ENCODE data around the gene SEPSECS. TPM values are rescaled to one million over a fixed set of nuclear protein-coding genes. Genes with fewer than 3 reads are reported as not detected.

Gene SEPSECS
- total RNA-seq: 10 to 100 TPM in 1 of 4 donors, 1 to 10 TPM in 3; 7.9 to 10.0 (median 8.6) TPM
- polyA plus RNA-seq: 10 to 100 TPM in 1 of 3 donors, 1 to 10 TPM in 2; 4.5 to 11.1 (median 5.4) TPM

DNA sequence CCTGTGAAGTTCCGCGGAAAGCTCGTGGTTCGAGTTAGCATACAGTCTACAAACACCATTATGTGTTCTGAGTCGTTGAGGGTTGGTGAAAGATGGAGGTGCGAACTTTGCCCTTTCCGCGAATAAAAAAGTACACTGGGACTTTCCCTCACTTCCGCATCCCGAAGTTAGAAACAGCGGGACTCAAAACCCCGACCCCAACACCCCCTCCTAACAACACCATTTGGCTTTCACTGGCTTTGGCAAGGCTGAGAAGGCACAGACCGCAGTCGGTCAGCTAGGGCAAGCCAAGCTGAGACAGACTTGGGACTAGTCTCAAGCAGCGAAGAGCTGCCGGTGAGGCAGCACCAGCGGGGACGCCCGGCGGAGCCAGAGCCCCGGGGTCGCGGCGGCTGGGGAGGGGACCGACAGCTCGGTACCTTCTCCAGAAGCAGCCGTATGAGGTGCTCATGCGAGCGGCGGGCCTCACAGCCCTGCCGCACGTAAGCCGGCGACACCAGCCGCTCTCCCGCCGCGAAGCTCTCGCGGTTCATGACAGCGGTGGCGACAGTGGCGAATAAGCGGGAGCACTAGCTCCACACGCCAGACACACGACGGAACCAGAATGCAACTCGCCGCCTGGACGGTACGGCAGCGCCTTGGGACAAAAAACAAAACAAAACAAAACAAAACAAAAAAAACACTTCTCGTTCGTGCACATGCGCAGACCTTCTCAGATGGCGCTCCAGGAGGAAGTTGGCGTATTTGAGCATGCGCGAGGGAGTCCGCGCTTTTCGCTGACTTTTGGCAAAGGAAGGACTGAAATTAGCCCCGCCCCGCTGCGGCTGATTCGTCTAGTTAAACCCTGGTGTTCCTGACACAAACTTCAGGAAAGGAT lies at the start of gene SEPSECS:
Gene SEPSECS (minus strand): TSS at position 613 of the 877 bp plus-strand sequence. CDS start 80 bp downstream, at position 533.
- H3K4me1 ChIP-seq: peaks cover 0 to 23% (median 16%) of the 10 kb centered on the region in 4 donors
- H3K36me3 ChIP-seq: peaks cover 0 to 2% (median 0%) of the 10 kb centered on the region in 4 donors
- H3K27ac ChIP-seq: peak within 1 kb of the TSS; percentile 91 to 98 (median 97)
- no peaks in the 10 kb centered on the region for H3K27me3 ChIP-seq
- TF ChIP-seq EP300 (IDR thresholded peaks at IDR 0.05) (no peak), POLR2A (IDR thresholded peaks at IDR 0.05) (peak in 1 of 2 donors; percentile 79), POLR2AphosphoS5 (IDR thresholded peaks at IDR 0.05) (peak; percentile 80 to 98 (median 90))
- TF ChIP-seq, protein P1, sequence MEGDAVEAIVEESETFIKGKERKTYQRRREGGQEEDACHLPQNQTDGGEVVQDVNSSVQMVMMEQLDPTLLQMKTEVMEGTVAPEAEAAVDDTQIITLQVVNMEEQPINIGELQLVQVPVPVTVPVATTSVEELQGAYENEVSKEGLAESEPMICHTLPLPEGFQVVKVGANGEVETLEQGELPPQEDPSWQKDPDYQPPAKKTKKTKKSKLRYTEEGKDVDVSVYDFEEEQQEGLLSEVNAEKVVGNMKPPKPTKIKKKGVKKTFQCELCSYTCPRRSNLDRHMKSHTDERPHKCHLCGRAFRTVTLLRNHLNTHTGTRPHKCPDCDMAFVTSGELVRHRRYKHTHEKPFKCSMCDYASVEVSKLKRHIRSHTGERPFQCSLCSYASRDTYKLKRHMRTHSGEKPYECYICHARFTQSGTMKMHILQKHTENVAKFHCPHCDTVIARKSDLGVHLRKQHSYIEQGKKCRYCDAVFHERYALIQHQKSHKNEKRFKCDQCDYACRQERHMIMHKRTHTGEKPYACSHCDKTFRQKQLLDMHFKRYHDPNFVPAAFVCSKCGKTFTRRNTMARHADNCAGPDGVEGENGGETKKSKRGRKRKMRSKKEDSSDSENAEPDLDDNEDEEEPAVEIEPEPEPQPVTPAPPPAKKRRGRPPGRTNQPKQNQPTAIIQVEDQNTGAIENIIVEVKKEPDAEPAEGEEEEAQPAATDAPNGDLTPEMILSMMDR (IDR thresholded peaks at IDR 0.05): no peak
- peak within 1 kb of the TSS; percentile 72 to 91 (median 86) for H3K4me3 ChIP-seq
- WGBS, 2 donors: 1% methylated on average over 66 of the region's 66 CpGs
- DNase-seq: peak; percentile 99
- intact Hi-C loops (cut with DNase I): loop anchor here (2.0 to 5.0 kb wide), 5 partner anchors 75 to 248 kb away; partner anchors contain the start of genes CCDC149, LGI2, PI4K2B and ZCCHC4
- H3K9me3 ChIP-seq: no peaks in the 10 kb centered on the region

DNA sequence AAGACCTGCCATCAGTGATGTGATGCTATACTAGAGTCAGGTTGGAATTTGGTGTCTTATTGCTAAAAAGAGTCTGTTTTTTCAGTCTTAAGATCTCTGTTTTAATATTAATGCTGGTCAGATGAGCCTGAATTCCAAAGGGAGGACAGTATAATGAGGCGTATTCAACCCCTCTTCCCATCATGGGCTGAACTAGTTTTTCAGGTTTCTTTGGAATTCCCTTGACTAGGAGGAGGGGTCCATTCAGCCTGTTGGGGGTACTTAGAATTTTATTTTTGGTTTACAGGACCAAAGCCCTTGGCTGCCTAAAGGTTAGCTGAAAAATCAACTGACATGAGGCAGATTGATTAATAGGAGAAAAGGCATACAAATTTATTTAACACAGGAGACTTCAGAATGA lies 49.5 kb upstream of the SEPSECS start:
- intact Hi-C loops (cut with DNase I): no loop called here
- H3K4me1 ChIP-seq: no peaks in the 10 kb centered on the region
- peaks cover 0 to 7% (median 4%) of the 10 kb centered on the region in 4 donors for H3K9me3 ChIP-seq
- H3K27ac ChIP-seq: no peak overlapping the region
- WGBS, 2 donors: 89 to 93% methylated on average over 1 of the region's 1 CpG
- H3K4me3 ChIP-seq: no peak overlapping the region
- no peak for DNase-seq
- no peaks in the 10 kb centered on the region for H3K36me3 ChIP-seq
- no peak for TF ChIP-seq POLR2A (IDR thresholded peaks at IDR 0.05)
- no peak for TF ChIP-seq EP300 (IDR thresholded peaks at IDR 0.05)
- no peak for TF ChIP-seq POLR2AphosphoS5 (IDR thresholded peaks at IDR 0.05)
- TF ChIP-seq, protein P1 (IDR thresholded peaks at IDR 0.05): no peak
- no peaks in the 10 kb centered on the region for H3K27me3 ChIP-seq

DNA sequence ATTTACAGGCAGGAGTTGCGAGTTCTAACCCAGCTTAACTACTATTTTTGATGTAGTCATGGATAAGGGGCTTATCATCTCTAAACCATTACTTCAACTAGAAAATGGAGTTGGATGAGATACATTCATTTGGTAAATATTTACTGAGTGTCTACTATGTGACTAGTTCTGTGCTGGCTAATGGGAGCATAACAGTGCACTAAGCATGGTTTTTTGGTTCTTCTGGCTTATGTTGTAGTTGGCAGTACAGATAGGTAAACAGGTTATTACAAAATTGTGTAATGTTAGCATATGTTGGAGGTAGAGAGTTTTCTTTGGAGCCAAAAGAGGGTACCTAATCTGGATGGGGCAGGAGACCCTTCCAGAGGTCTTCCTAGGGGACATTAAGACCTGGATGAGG lies 47.7 kb upstream of the SEPSECS start:
- Histone ChIP-seq H3K27ac (no peak overlapping the region), H3K4me3 (no peak overlapping the region)
- intact Hi-C loops (cut with DNase I): no loop called here

DNA sequence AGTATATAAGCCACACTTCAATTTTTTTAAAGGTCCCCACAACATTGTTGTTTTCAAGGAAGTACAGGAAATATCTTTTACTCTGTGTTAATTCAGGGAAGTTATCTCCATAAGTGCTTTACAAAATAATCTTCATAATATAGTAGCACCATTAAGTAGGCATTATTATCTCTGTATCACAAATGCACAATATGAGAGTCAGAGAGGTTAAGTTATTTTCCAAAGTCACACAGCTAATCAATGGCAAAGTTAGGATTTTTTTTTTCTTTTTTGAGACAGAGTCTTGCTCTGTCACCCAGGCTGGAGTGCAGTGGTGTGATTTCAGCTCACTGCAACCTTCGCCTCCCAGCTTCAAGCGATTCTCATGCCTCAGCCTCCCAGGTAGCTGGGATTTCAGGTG lies 38.5 kb upstream of the SEPSECS start:
- DNase-seq: no peak
- H3K9me3 ChIP-seq: no peaks in the 10 kb centered on the region
- no peaks in the 10 kb centered on the region for H3K36me3 ChIP-seq
- H3K27me3 ChIP-seq: no peaks in the 10 kb centered on the region
- intact Hi-C loops (cut with DNase I): no loop called here
- no peak overlapping the region for H3K27ac ChIP-seq
- no peak overlapping the region for H3K4me3 ChIP-seq
- no peak for TF ChIP-seq POLR2AphosphoS5 (IDR thresholded peaks at IDR 0.05)
- no peak for TF ChIP-seq POLR2A (IDR thresholded peaks at IDR 0.05)
- no peak for TF ChIP-seq EP300 (IDR thresholded peaks at IDR 0.05)
- H3K4me1 ChIP-seq: no peaks in the 10 kb centered on the region
- WGBS, 2 donors: 97 to 100% methylated on average over 2 of the region's 2 CpGs

More for the DNA sequence above, 47.7 kb upstream of the SEPSECS start:
- WGBS, 2 donors: 95 to 99% methylated on average over 1 of the region's 1 CpG
- Histone ChIP-seq H3K4me1 (no peaks in the 10 kb centered on the region), H3K27me3 (no peaks in the 10 kb centered on the region), H3K9me3 (peaks cover 0 to 7% (median 4%) of the 10 kb centered on the region in 4 donors), H3K36me3 (no peaks in the 10 kb centered on the region)
- no peak for DNase-seq
- TF ChIP-seq POLR2A (IDR thresholded peaks at IDR 0.05) (no peak), EP300 (IDR thresholded peaks at IDR 0.05) (no peak), POLR2AphosphoS5 (IDR thresholded peaks at IDR 0.05) (no peak)
- TF ChIP-seq, protein P1 (IDR thresholded peaks at IDR 0.05): no peak

DNA sequence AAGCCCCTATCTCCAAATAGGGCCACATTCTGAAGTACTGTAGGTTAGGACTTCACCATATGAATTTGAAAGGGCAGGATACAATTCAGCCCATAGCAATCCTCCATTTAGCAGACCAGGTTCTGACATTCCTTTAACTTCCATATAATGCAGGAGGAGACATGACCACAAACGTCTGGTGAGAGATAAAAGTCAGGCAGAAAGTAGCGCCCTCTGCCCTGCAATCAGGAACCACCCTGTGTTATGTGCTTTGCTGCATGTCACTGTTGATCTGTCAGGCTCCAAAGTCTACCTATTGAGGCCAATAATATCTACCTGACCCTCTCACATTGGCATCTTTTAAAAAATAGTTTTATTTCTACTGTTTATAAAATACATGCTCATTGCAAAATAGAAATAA lies 30.2 kb upstream of the SEPSECS start:
- Histone ChIP-seq H3K27me3 (no peaks in the 10 kb centered on the region), H3K4me3 (no peak overlapping the region), H3K9me3 (no peaks in the 10 kb centered on the region), H3K27ac (no peak overlapping the region), H3K36me3 (no peaks in the 10 kb centered on the region), H3K4me1 (no peaks in the 10 kb centered on the region)
- intact Hi-C loops (cut with DNase I): no loop called here
- WGBS, 2 donors: 22 to 62% methylated on average over 2 of the region's 2 CpGs
- TF ChIP-seq, protein P1 (IDR thresholded peaks at IDR 0.05): no peak
- TF ChIP-seq EP300 (IDR thresholded peaks at IDR 0.05) (no peak), POLR2A (IDR thresholded peaks at IDR 0.05) (no peak), POLR2AphosphoS5 (IDR thresholded peaks at IDR 0.05) (no peak)
- no peak for DNase-seq
